Measurements from ENCODE around the gene RPS25.

RPS25 gene

DNA sequence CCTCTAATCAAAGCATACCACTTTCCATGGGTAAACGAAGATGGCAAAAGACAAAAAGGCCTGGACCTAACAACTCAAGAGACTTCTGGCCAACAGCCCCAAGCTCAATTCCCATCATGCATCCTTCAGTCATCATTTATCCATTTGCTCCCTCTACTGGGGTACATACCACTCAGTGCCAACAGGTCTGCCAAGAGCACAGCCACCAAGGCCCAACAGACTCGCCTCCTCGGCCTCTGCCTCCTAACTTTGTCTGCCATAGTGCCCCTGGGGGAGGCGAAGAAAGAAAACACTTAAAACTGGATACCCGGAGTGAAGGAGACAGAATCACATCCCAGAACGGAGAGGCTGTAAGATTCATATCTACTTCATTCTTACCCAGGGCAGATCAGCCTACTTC is 37.8 kb upstream of the RPS25 start:
- Histone ChIP-seq H3K9me3 (ENCODE audit: insufficient read depth, low read depth, low read length) (peaks cover 2% of the 10 kb centered on the region), H3K14ac (ENCODE audit: low read length) (no peak overlapping the region), H4K12ac (ENCODE audit: low read depth, low read length) (no peak overlapping the region), H2BK12ac (ENCODE audit: low read length) (no peak overlapping the region), H3K23ac (ENCODE audit: low read length) (no peak overlapping the region), H3K9ac (ENCODE audit: low read length) (peak overlapping the region; percentile 71), H3K27me3 (ENCODE audit: insufficient read depth, low read length) (no peaks in the 10 kb centered on the region), H3K18ac (ENCODE audit: low read length) (no peak overlapping the region), H3K27ac (ENCODE audit: low read depth, low read length) (no peak overlapping the region), H4K8ac (ENCODE audit: low read depth, low read length) (no peak overlapping the region), H3K4ac (ENCODE audit: low read depth, low read length) (peak overlapping the region; percentile 60), H3K36me3 (ENCODE audit: control insufficient read depth in 1 of 2, insufficient read depth in 2 of 2, low read length in 2 of 2) (peaks cover 38 to 46% of the 10 kb centered on the region in 2 experiments), H2AK5ac (ENCODE audit: low read length) (no peak overlapping the region), H2BK5ac (ENCODE audit: low read depth, low read length, poor library complexity) (no peak overlapping the region), H2AFZ (ENCODE audit: insufficient read depth, low read length, poor library complexity) (no peak overlapping the region), H3K4me2 (ENCODE audit: low read length) (peak overlapping the region; percentile 69), H3K4me3 (ENCODE audit: low read depth, low read length) (no peak overlapping the region), H3K4me1 (ENCODE audit: control insufficient read depth in 1 of 2, insufficient read depth in 2 of 2, low read length in 2 of 2) (peaks cover 9 to 10% of the 10 kb centered on the region in 2 experiments), H3K79me2 (ENCODE audit: control insufficient read depth, insufficient read depth, low read length, poor library complexity) (peaks cover 8% of the 10 kb centered on the region), H3K79me1 (ENCODE audit: low read length) (peaks cover 8% of the 10 kb centered on the region), H4K91ac (ENCODE audit: low read depth, low read length) (no peak overlapping the region), H2BK120ac (ENCODE audit: insufficient read depth, low read length, poor library complexity) (no peak overlapping the region)
- no peak for DNase-seq
- no CpG with 5 or more reads among the region's 6 CpGs for WGBS (ENCODE audit: extremely low coverage, insufficient coverage, insufficient read length)

DNA sequence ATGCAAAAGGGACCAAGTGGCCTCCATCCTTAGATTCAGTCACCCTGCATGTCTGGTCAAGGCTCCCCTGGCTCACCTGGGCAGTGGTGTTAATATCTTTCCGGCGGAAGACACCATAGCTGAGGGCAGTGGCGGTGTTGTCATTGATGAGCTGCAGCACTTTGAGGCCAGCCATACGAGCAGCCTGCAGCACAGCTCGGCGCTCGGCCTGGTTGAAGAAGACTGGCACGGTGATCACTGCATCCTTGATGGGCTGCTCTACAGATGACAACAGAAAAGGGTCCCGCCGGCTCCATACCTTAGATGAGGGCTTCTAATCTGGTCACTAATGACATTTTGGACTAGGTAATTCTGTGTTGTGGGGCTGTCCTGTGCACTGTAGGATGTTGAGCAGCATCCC is 36.3 kb upstream of the RPS25 start:
- Histone ChIP-seq H2BK12ac (ENCODE audit: low read length) (no peak overlapping the region), H3K4me3 (ENCODE audit: low read depth, low read length) (no peak overlapping the region), H3K18ac (ENCODE audit: low read length) (no peak overlapping the region), H3K4ac (ENCODE audit: low read depth, low read length) (no peak overlapping the region), H3K27me3 (ENCODE audit: insufficient read depth, low read length) (no peaks in the 10 kb centered on the region), H3K4me2 (ENCODE audit: low read length) (no peak overlapping the region), H3K79me2 (ENCODE audit: control insufficient read depth, insufficient read depth, low read length, poor library complexity) (peaks cover 8% of the 10 kb centered on the region), H2AFZ (ENCODE audit: insufficient read depth, low read length, poor library complexity) (no peak overlapping the region), H2BK120ac (ENCODE audit: insufficient read depth, low read length, poor library complexity) (no peak overlapping the region), H3K79me1 (ENCODE audit: low read length) (peaks cover 8% of the 10 kb centered on the region), H4K91ac (ENCODE audit: low read depth, low read length) (no peak overlapping the region), H2AK5ac (ENCODE audit: low read length) (no peak overlapping the region), H3K4me1 (ENCODE audit: control insufficient read depth in 1 of 2, insufficient read depth in 2 of 2, low read length in 2 of 2) (peaks cover 9 to 10% of the 10 kb centered on the region in 2 experiments), H3K36me3 (ENCODE audit: control insufficient read depth in 1 of 2, insufficient read depth in 2 of 2, low read length in 2 of 2) (peaks cover 47 to 54% of the 10 kb centered on the region in 2 experiments), H4K12ac (ENCODE audit: low read depth, low read length) (no peak overlapping the region), H3K14ac (ENCODE audit: low read length) (no peak overlapping the region), H3K9me3 (ENCODE audit: insufficient read depth, low read depth, low read length) (peaks cover 2% of the 10 kb centered on the region), H3K9ac (ENCODE audit: low read length) (no peak overlapping the region), H3K27ac (ENCODE audit: low read depth, low read length) (no peak overlapping the region), H4K8ac (ENCODE audit: low read depth, low read length) (no peak overlapping the region), H3K23ac (ENCODE audit: low read length) (no peak overlapping the region), H2BK5ac (ENCODE audit: low read depth, low read length, poor library complexity) (no peak overlapping the region)
- WGBS (ENCODE audit: extremely low coverage, insufficient coverage, insufficient read length): no CpG with 5 or more reads among the region's 10 CpGs
- no peak for DNase-seq

DNA sequence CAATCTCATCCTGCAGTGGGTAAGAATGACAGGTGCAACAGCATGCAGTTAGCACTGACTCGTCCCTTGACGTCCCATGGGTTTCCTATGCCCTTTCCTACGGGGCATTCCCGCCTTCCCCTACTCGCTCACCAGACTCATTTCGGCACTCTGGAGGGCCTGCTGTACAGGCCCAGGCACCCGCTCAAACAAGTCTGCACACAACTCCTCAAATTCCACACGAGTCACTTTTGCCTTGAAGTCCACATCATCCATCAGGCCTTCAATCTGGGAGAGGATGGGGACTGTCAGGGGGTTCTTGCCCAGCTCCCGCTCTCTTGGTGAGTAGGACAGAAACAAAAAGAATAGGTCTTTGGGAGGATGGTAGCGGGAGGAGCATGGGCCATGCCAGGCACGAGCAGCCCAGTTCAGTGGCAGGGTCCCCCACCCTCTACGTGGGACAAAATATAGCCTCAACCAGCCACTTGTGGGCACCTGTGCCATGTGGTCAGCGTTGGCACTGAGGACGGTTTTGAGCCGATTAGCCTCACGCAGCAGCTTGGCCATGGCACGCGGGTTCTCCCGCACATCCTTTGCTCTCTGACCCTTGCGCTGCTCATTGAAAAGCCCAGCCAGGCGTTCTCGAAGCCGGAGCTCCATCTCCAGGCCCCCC is 34.1 kb upstream of the RPS25 start:
- Histone ChIP-seq H3K27ac (ENCODE audit: low read depth, low read length) (no peak overlapping the region), H3K4me1 (ENCODE audit: control insufficient read depth in 1 of 2, insufficient read depth in 2 of 2, low read length in 2 of 2) (peaks cover 5 to 8% of the 10 kb centered on the region in 2 experiments), H2AK5ac (ENCODE audit: low read length) (no peak overlapping the region), H3K79me2 (ENCODE audit: control insufficient read depth, insufficient read depth, low read length, poor library complexity) (peaks cover 6% of the 10 kb centered on the region), H2BK120ac (ENCODE audit: insufficient read depth, low read length, poor library complexity) (no peak overlapping the region), H3K14ac (ENCODE audit: low read length) (no peak overlapping the region), H4K8ac (ENCODE audit: low read depth, low read length) (no peak overlapping the region), H4K91ac (ENCODE audit: low read depth, low read length) (no peak overlapping the region), H3K4me3 (ENCODE audit: low read depth, low read length) (no peak overlapping the region), H3K79me1 (ENCODE audit: low read length) (peaks cover 5% of the 10 kb centered on the region), H4K12ac (ENCODE audit: low read depth, low read length) (no peak overlapping the region), H3K9ac (ENCODE audit: low read length) (no peak overlapping the region), H3K4me2 (ENCODE audit: low read length) (no peak overlapping the region), H2BK5ac (ENCODE audit: low read depth, low read length, poor library complexity) (no peak overlapping the region), H3K27me3 (ENCODE audit: insufficient read depth, low read length) (no peaks in the 10 kb centered on the region), H3K18ac (ENCODE audit: low read length) (no peak overlapping the region), H3K9me3 (ENCODE audit: insufficient read depth, low read depth, low read length) (peaks cover 2% of the 10 kb centered on the region), H3K36me3 (ENCODE audit: control insufficient read depth in 1 of 2, insufficient read depth in 2 of 2, low read length in 2 of 2) (peaks cover 68 to 76% of the 10 kb centered on the region in 2 experiments), H3K23ac (ENCODE audit: low read length) (no peak overlapping the region), H2AFZ (ENCODE audit: insufficient read depth, low read length, poor library complexity) (no peak overlapping the region), H3K4ac (ENCODE audit: low read depth, low read length) (no peak overlapping the region), H2BK12ac (ENCODE audit: low read length) (no peak overlapping the region)
- no CpG with 5 or more reads among the region's 23 CpGs for WGBS (ENCODE audit: extremely low coverage, insufficient coverage, insufficient read length)
- no peak for DNase-seq

DNA sequence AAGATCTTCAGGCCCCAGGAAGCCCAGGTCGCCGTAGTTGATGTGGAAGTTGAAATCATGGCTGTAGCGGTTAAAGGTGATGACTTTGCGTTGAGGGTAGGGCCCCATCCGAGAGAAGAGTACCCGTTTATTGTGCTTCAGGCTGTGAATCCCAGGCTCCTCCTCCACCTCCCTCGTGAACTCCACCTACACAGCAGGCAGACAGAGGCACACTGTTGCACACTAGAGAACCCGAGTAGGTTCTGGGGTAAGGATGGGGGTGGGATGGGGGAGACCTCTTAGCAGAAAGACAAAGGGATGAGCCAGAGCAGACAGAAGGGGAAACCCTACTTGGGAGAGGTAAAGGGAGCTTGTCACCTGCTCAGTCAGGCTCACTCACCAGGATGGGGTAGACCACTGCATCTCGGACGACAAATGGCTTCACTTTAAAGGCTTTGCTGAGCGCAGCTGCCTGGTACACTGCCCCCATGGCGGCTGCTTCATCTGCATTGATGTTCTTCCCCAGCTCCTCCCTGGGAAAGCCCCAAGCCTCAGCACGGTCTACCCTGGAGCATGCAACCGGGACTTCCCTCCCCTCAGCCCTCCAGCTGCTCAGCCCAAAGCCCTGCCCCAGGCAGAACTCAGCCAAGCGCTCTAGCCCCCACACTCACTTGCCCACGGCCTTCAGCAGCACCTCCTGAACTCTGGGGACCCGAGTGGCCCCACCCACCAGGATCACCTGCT is 33.5 kb upstream of the RPS25 start:
- H2AFZ ChIP-seq (ENCODE audit: insufficient read depth, low read length, poor library complexity): no peak overlapping the region
- no peak overlapping the region for H2AK5ac ChIP-seq (ENCODE audit: low read length)
- no peak overlapping the region for H4K12ac ChIP-seq (ENCODE audit: low read depth, low read length)
- peaks cover 72 to 82% of the 10 kb centered on the region in 2 experiments for H3K36me3 ChIP-seq (ENCODE audit: control insufficient read depth in 1 of 2, insufficient read depth in 2 of 2, low read length in 2 of 2)
- H4K8ac ChIP-seq (ENCODE audit: low read depth, low read length): no peak overlapping the region
- H3K4me3 ChIP-seq (ENCODE audit: low read depth, low read length): no peak overlapping the region
- no peak overlapping the region for H2BK120ac ChIP-seq (ENCODE audit: insufficient read depth, low read length, poor library complexity)
- peaks cover 3% of the 10 kb centered on the region for H3K79me2 ChIP-seq (ENCODE audit: control insufficient read depth, insufficient read depth, low read length, poor library complexity)
- H3K4me1 ChIP-seq (ENCODE audit: control insufficient read depth in 1 of 2, insufficient read depth in 2 of 2, low read length in 2 of 2): peaks cover 5 to 8% of the 10 kb centered on the region in 2 experiments
- peaks cover 2% of the 10 kb centered on the region for H3K9me3 ChIP-seq (ENCODE audit: insufficient read depth, low read depth, low read length)
- peaks cover under 1% of the 10 kb centered on the region for H3K79me1 ChIP-seq (ENCODE audit: low read length)
- no peaks in the 10 kb centered on the region for H3K27me3 ChIP-seq (ENCODE audit: insufficient read depth, low read length)
- no peak for DNase-seq
- H3K9ac ChIP-seq (ENCODE audit: low read length): no peak overlapping the region
- H4K91ac ChIP-seq (ENCODE audit: low read depth, low read length): no peak overlapping the region
- WGBS (ENCODE audit: extremely low coverage, insufficient coverage, insufficient read length): no CpG with 5 or more reads among the region's 17 CpGs
- no peak overlapping the region for H3K4me2 ChIP-seq (ENCODE audit: low read length)
- no peak overlapping the region for H2BK12ac ChIP-seq (ENCODE audit: low read length)
- no peak overlapping the region for H2BK5ac ChIP-seq (ENCODE audit: low read depth, low read length, poor library complexity)
- H3K27ac ChIP-seq (ENCODE audit: low read depth, low read length): no peak overlapping the region
- H3K4ac ChIP-seq (ENCODE audit: low read depth, low read length): no peak overlapping the region
- no peak overlapping the region for H3K23ac ChIP-seq (ENCODE audit: low read length)
- H3K18ac ChIP-seq (ENCODE audit: low read length): no peak overlapping the region
- H3K14ac ChIP-seq (ENCODE audit: low read length): no peak overlapping the region
